GM10266 (cell line): ENCODE results near the gene SALL1.

ENCODE experiments used
- DNase-seq: peaks from one replicate; pipeline ENCODE4 v3.0.0; 2012; ENCODE audit errors: extremely low spot score
- CTCF ChIP-seq: IDR thresholded peaks from 2 replicates; pipeline ENCODE4 v1.5.1; 2012; ENCODE audit warnings: mild to moderate bottlenecking, low read depth; ENCODE audit not compliant: control insufficient read depth, insufficient read depth; ENCODE audit errors: missing control alignments

SALL1 gene

GRCh38 chr16:51164574-51164973 is 13.5 kb upstream of the SALL1 start:
- no peak for DNase-seq
- no peak for TF ChIP-seq CTCF

GRCh38 chr16:51163894-51164566 is 13.0 kb upstream of the SALL1 start:
- TF ChIP-seq CTCF: no peak
- no peak for DNase-seq

GRCh38 chr16:51163366-51163765 is 12.3 kb upstream of the SALL1 start:
- TF ChIP-seq CTCF: no peak
- no peak for DNase-seq

- DNase-seq: no peak
- TF ChIP-seq CTCF: no peak
These were observed 10.5 kb upstream of the SALL1 start for GRCh38 chr16:51161440-51162195.

- no peak for TF ChIP-seq CTCF
- DNase-seq: no peak
These were observed 8.8 kb upstream of the SALL1 start for GRCh38 chr16:51159865-51160264.

GRCh38 chr16:51159296-51159695 is 8.2 kb upstream of the SALL1 start:
- TF ChIP-seq CTCF: no peak
- DNase-seq: no peak

GRCh38 chr16:51157698-51158097 is 6.6 kb upstream of the SALL1 start:
- DNase-seq: no peak
- no peak for TF ChIP-seq CTCF
